K562 (cell line): ENCODE data around the gene ERMP1. TPM values are rescaled to one million over a fixed set of nuclear protein-coding genes. Genes with fewer than 3 reads are reported as not detected.

Experiments
- ATAC-seq: fragments of 200-7000 bp; cut with Tn5 transposase; 3 replicates; pipeline ENCODE4 v1.9.1; 2020; ENCODE audit warnings: moderate library complexity
- BruUV-seq: library from RNA; stranded (reverse); fragments of 400-500 nt; replicated peaks from 2 replicates; lab custom pipeline; 2021; lab: Mats Ljungman, UMichigan
- CTCF ChIA-PET: fragments of 300-600 bp; formaldehyde crosslinking; extraction: SDS; loops from one replicate; lab custom pipeline; 2021; ENCODE audit warnings: low intra/inter-chr PET ratio; lab: Yijun Ruan, JAX
- POLR2A ChIA-PET: fragments of 300-600, 350-650 bp; sonication (Branson Sonifier 250); formaldehyde crosslinking; extraction: SDS; loops from one replicate; lab custom pipeline; 2021; ENCODE audit warnings: antibody characterized with exemption, inconsistent platforms; lab: Yijun Ruan, JAX
- DNase-seq, 4 experiments: peaks; one replicate each; pipeline versions ENCODE4 v3.0.0 to v3.0.0-alpha.2; 2011 to 2018; ENCODE audit warnings: low spot score in 3 of 4, mixed read lengths in 3 of 4; ENCODE audit errors: extremely low read depth in 1 of 4
- FAIRE-seq: peaks from 2 replicates; lab custom pipeline; 2011; peaks lifted over from hg19 to GRCh38; lab: Jason Lieb, UNC
- H2AFZ ChIP-seq: 2 replicates; pipeline ENCODE4 v1.6.0; 2011; ENCODE audit warnings: low read depth, low read length, control low read depth, inconsistent platforms
- H3K27ac ChIP-seq: fragments of 200-600 bp; 3 replicates; pipeline ENCODE4 v1.8.0; 2011; ENCODE audit warnings: low read depth, mild to moderate bottlenecking, control low read depth, inconsistent platforms, low read length, moderate library complexity, mixed read lengths; ENCODE audit errors: extremely low read depth
- H3K27me3 ChIP-seq, 2 experiments: fragments of 300-600 bp in 1 of 2; 2 replicates in 1 of 2; 3 replicates in 1 of 2; pipeline versions ENCODE4 v1.6.0 to v1.8.0; 2011; ENCODE audit warnings: inconsistent platforms in 2 of 2, low read length in 2 of 2, mild to moderate bottlenecking in 1 of 2, mixed read lengths in 1 of 2, moderate library complexity in 1 of 2; ENCODE audit not compliant: control insufficient read depth in 2 of 2, insufficient read depth in 2 of 2
- H3K36me3 ChIP-seq: fragments of 300-600 bp; 3 replicates; pipeline ENCODE4 v1.8.0; 2011; ENCODE audit warnings: mild to moderate bottlenecking, low read length, inconsistent platforms; ENCODE audit not compliant: control insufficient read depth, insufficient read depth
- H3K4me1 ChIP-seq, 2 experiments: fragments of 200-600 bp in 1 of 2; replicated peaks in 1 of 2; 2 replicates in 1 of 2; 3 replicates in 1 of 2; pipeline versions ENCODE4 v1.5.1 to v1.8.0; 2011; ENCODE audit warnings: inconsistent platforms in 2 of 2, low read length in 2 of 2, mild to moderate bottlenecking in 1 of 2, mixed read lengths in 1 of 2, moderate library complexity in 1 of 2; ENCODE audit not compliant: control insufficient read depth in 2 of 2, insufficient read depth in 2 of 2
- H3K4me2 ChIP-seq: 2 replicates; pipeline ENCODE4 v1.6.1; 2011; ENCODE audit warnings: low read length, control low read depth, inconsistent platforms, mixed read lengths; ENCODE audit not compliant: insufficient read depth
- H3K4me3 ChIP-seq: fragments of 200-600 bp; sonication (generic), shearing (Covaris generic); 2 replicates; pipeline ENCODE4 v1.5.1; 2016; ENCODE audit warnings: control low read depth, inconsistent platforms
- H3K79me2 ChIP-seq: fragments of 200-600 bp; 3 replicates; pipeline ENCODE4 v1.8.0; 2011; ENCODE audit warnings: low read length, inconsistent platforms; ENCODE audit not compliant: control insufficient read depth, insufficient read depth
- H3K9ac ChIP-seq, 2 experiments: 2 replicates each; pipeline versions ENCODE4 v1.6.0 to v1.6.1; 2011; ENCODE audit warnings: low read depth in 2 of 2, low read length in 2 of 2, control low read depth in 1 of 2, inconsistent platforms in 1 of 2, mild to moderate bottlenecking in 1 of 2, mixed read lengths in 1 of 2; ENCODE audit not compliant: insufficient read depth in 1 of 2
- H3K9me1 ChIP-seq: one replicate; pipeline ENCODE4 v1.6.0; 2011; ENCODE audit warnings: inconsistent platforms, mild to moderate bottlenecking, low read length, moderate library complexity; ENCODE audit not compliant: control insufficient read depth, insufficient read depth
- H3K9me3 ChIP-seq: replicated peaks from 2 replicates; pipeline ENCODE4 v1.5.1; 2011; ENCODE audit warnings: low read depth, low read length, inconsistent platforms; ENCODE audit not compliant: control insufficient read depth, insufficient read depth
- H4K20me1 ChIP-seq: replicated peaks from 2 replicates; pipeline ENCODE4 v1.6.1; 2011; ENCODE audit warnings: low read length, inconsistent platforms, mixed read lengths; ENCODE audit not compliant: control insufficient read depth, insufficient read depth
- ASH1L ChIP-seq: fragments of 450-650 bp; IDR thresholded peaks from 2 replicates; pipeline ENCODE4 v1.6.1; 2018; ENCODE audit warnings: borderline replicate concordance, mild to moderate bottlenecking, low read depth; ENCODE audit not compliant: partially characterized antibody
- CBX1 ChIP-seq: sonication (generic); IDR thresholded peaks from 2 replicates; pipeline ENCODE4 v1.6.1; 2016; ENCODE audit warnings: antibody characterized with exemption, low read depth, mild to moderate bottlenecking
- CC2D1A ChIP-seq: fragments of 450-650 bp; IDR thresholded peaks from 2 replicates; pipeline ENCODE4 v1.6.1; 2017; ENCODE audit warnings: mild to moderate bottlenecking
- CHAMP1 ChIP-seq: fragments of 450-650 bp; IDR thresholded peaks from 2 replicates; pipeline ENCODE4 v1.6.1; 2016; ENCODE audit warnings: mild to moderate bottlenecking
- FIP1L1 ChIP-seq: fragments of 200-400 bp; formaldehyde crosslinking; IDR thresholded peaks from 2 replicates; pipeline ENCODE4 v1.6.1; 2018; ENCODE audit warnings: mild to moderate bottlenecking, low read depth, low read length; ENCODE audit not compliant: poor library complexity, severe bottlenecking
- HES1 ChIP-seq: fragments of 450-650 bp; IDR thresholded peaks from 2 replicates; pipeline ENCODE4 v1.6.1; 2016; ENCODE audit warnings: low read depth, mild to moderate bottlenecking, moderate library complexity
- HNRNPLL ChIP-seq: fragments of 200-400 bp; formaldehyde crosslinking; IDR thresholded peaks from 2 replicates; pipeline ENCODE4 v1.6.1; 2017; ENCODE audit warnings: low read length, low read depth, mild to moderate bottlenecking; ENCODE audit not compliant: poor library complexity, severe bottlenecking
- HNRNPUL1 ChIP-seq: fragments of 200-400 bp; formaldehyde crosslinking; IDR thresholded peaks from 2 replicates; pipeline ENCODE4 v1.6.1; 2017; ENCODE audit warnings: low read length
- MBD2 ChIP-seq: sonication (generic); IDR thresholded peaks from 2 replicates; pipeline ENCODE4 v1.6.1; 2016; ENCODE audit warnings: low read depth, borderline replicate concordance
- RBM25 ChIP-seq: fragments of 200-400 bp; formaldehyde crosslinking; IDR thresholded peaks from 2 replicates; pipeline ENCODE4 v1.6.1; 2018; ENCODE audit warnings: low read length, low read depth, moderate library complexity; ENCODE audit not compliant: severe bottlenecking
- ZBTB17 ChIP-seq: fragments of 450-650 bp; formaldehyde crosslinking; IDR thresholded peaks from 2 replicates; pipeline ENCODE4 v1.4.0; 2020; ENCODE audit warnings: mild to moderate bottlenecking
- ZNF133 ChIP-seq: fragments of 250-450 bp; sonication (Bioruptor Pico); IDR thresholded peaks from 2 replicates; pipeline ENCODE4 v1.4.0; 2020; ENCODE audit warnings: mild to moderate bottlenecking
- ZNF316 ChIP-seq: fragments of 450-650 bp; IDR thresholded peaks from 2 replicates; pipeline ENCODE4 v1.6.1; 2016
- WGBS: fragments of 100-300 bp; shearing (Covaris generic); methylation state at CpG from one replicate; pipeline ENCODE4 v1.1.6; 2016; ENCODE audit warnings: low coverage, mixed read lengths; ENCODE audit not compliant: insufficient coverage; ENCODE audit errors: missing lambda C conversion rate; 5-methylcytosine and 5-hydroxymethylcytosine counted together
- in situ Hi-C: fragments of 300-500 bp; cut with MboI; formaldehyde crosslinking; loops from 4 replicates; pipeline ENCODE4 v1.15.0; 2018; ENCODE audit warnings: inconsistent platforms, mixed read lengths
- intact Hi-C: fragments of 100-400 bp; cut with micrococcal nuclease; formaldehyde crosslinking; loops from 2 replicates; pipeline ENCODE4 v1.14.2; 2022
- polyA plus RNA-seq, 8 experiments: library from polyadenylated mRNA; depleted of rRNA in 4 of 8; stranded (reverse) in 5 of 8; unstranded in 3 of 8; fragments of >200 nt; fragmentation: Nextera tagmentation in 2 of 8; fragmentation: Illumina TruSeq in 1 of 8; extraction: Ambion mirVana in 2 of 8; extraction: Trizol in 1 of 8; gene quantifications; 2 replicates each; pipeline versions ENCODE4 v1.2.1 to v1.2.3, GENCODE V29; 2011 to 2014; ENCODE audit warnings: inconsistent platforms in 1 of 8, missing spikeins in 1 of 8
- total RNA-seq, 7 experiments: library from RNA; depleted of rRNA in 6 of 7; stranded (reverse); fragments of >200 nt in 6 of 7; fragmentation: Illumina TruSeq in 2 of 7; extraction: Trizol in 2 of 7; gene quantifications; 2 replicates each; pipeline versions ENCODE4 v1.2.1 to v1.2.3, GENCODE V29; 2011 to 2021; ENCODE audit warnings: low replicate concordance in 1 of 7
- TF ChIP-seq, protein P1 (sequence below): fragments of 450-650 bp; IDR thresholded peaks from 2 replicates; pipeline ENCODE4 v1.6.1; 2016; ENCODE audit warnings: borderline replicate concordance
- TF ChIP-seq, protein P2 (sequence below): fragments of 250-450 bp; sonication (Bioruptor Pico); IDR thresholded peaks from 2 replicates; pipeline ENCODE4 v1.8.0; 2021; ENCODE audit warnings: mild to moderate bottlenecking, moderate library complexity

Gene ERMP1
- total and polyA plus RNA-seq, 9 of the 15 experiments (the other 6 are each of a cell fraction or from before 2014, with no cell fraction given): 2.5 to 26.3 (median 12.6) TPM

- H3K9me1 ChIP-seq: no peaks in the 10 kb centered on the region
- DNase-seq (no peak), ATAC-seq (no peak), FAIRE-seq (peak; percentile 77)
- ChIA-PET CTCF (no interaction called here), POLR2A (interaction anchor here (0.7 kb wide), 1 partner anchor 9 kb away, joined by 4 read pairs; the partner anchor contains the start of gene ERMP1)
- no peaks in the 10 kb centered on the region for H3K79me2 ChIP-seq
- no peak overlapping the region; the same call in 2 of the 3 replicates for H3K27ac ChIP-seq
- H4K20me1 ChIP-seq: no peaks in the 10 kb centered on the region
- no peak overlapping the region for H2AFZ ChIP-seq
- no peak overlapping the region for H3K9ac ChIP-seq
- no peak overlapping the region for H3K4me2 ChIP-seq
- no peaks in the 10 kb centered on the region for H3K27me3 ChIP-seq
- WGBS: 93% methylated on average over 9 of the region's 12 CpGs
- no TSS peak for BruUV-seq
- in situ Hi-C loops: no loop called here
- no peaks in the 10 kb centered on the region for H3K36me3 ChIP-seq
- H3K9me3 ChIP-seq: no peaks in the 10 kb centered on the region; the same call in 1 of the 2 replicates
- H3K4me3 ChIP-seq: no peak overlapping the region
- H3K4me1 ChIP-seq: peaks cover 11 to 43% of the 10 kb centered on the region in 2 experiments; a peak in 4 of 5 replicates
- intact Hi-C loops: no loop called here
- TF ChIP-seq ASH1L: no peak
- TF ChIP-seq, protein P1, sequence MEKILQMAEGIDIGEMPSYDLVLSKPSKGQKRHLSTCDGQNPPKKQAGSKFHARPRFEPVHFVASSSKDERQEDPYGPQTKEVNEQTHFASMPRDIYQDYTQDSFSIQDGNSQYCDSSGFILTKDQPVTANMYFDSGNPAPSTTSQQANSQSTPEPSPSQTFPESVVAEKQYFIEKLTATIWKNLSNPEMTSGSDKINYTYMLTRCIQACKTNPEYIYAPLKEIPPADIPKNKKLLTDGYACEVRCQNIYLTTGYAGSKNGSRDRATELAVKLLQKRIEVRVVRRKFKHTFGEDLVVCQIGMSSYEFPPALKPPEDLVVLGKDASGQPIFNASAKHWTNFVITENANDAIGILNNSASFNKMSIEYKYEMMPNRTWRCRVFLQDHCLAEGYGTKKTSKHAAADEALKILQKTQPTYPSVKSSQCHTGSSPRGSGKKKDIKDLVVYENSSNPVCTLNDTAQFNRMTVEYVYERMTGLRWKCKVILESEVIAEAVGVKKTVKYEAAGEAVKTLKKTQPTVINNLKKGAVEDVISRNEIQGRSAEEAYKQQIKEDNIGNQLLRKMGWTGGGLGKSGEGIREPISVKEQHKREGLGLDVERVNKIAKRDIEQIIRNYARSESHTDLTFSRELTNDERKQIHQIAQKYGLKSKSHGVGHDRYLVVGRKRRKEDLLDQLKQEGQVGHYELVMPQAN: no peak
- TF ChIP-seq CHAMP1: peak; percentile 53; the same call in 1 of the 2 replicates
- no peak for TF ChIP-seq ZNF133
- no peak for TF ChIP-seq HNRNPLL
- TF ChIP-seq, protein P2, sequence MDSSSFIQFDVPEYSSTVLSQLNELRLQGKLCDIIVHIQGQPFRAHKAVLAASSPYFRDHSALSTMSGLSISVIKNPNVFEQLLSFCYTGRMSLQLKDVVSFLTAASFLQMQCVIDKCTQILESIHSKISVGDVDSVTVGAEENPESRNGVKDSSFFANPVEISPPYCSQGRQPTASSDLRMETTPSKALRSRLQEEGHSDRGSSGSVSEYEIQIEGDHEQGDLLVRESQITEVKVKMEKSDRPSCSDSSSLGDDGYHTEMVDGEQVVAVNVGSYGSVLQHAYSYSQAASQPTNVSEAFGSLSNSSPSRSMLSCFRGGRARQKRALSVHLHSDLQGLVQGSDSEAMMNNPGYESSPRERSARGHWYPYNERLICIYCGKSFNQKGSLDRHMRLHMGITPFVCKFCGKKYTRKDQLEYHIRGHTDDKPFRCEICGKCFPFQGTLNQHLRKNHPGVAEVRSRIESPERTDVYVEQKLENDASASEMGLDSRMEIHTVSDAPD (CRISPR knock-in tag): no peak
- no peak for TF ChIP-seq ZBTB17 (CRISPR knock-in tag)
- TF ChIP-seq CC2D1A: peak; percentile 69; the same call in 1 of the 2 replicates
- TF ChIP-seq HNRNPUL1: no peak
- 0 out of 2 replicates have a peak, but pooled peaks have one; percentile 21 for TF ChIP-seq MBD2
- TF ChIP-seq RBM25: peak; percentile 49
- TF ChIP-seq ZNF316: peak; percentile 57
- TF ChIP-seq HES1: no peak
- TF ChIP-seq FIP1L1: no peak
- 0 out of 2 replicates have a peak, but pooled peaks have one; percentile 53 for TF ChIP-seq CBX1
These were observed 9.1 kb upstream of the ERMP1 start for GRCh38 chr9:5841771-5842573.
